Mucosa of rectum (tissue), 2 donors: ENCODE measurements around the gene FEZ2.
A peak's percentile ranks its signal among the peaks of the same experiment; 100 is the strongest.

ENCODE experiments used
- H3K27ac ChIP-seq, 2 donors: one replicate each; pipeline ENCODE4 v1.7.0; 2013; ENCODE audit warnings: inconsistent platforms in 2 of 2, low read depth in 2 of 2, low read length in 2 of 2
- H3K27me3 ChIP-seq, 2 donors: one replicate each; pipeline ENCODE4 v1.7.0; 2013; ENCODE audit warnings: low read length in 2 of 2; ENCODE audit not compliant: control insufficient read depth in 2 of 2, insufficient read depth in 2 of 2
- H3K36me3 ChIP-seq, 2 donors: one replicate each; pipeline ENCODE4 v1.7.0; 2013; ENCODE audit warnings: low read length in 2 of 2; ENCODE audit not compliant: control insufficient read depth in 2 of 2, insufficient read depth in 2 of 2
- H3K4me1 ChIP-seq, 2 donors: one replicate each; pipeline ENCODE4 v1.7.0; 2013; ENCODE audit warnings: low read length in 2 of 2, mild to moderate bottlenecking in 1 of 2; ENCODE audit not compliant: control insufficient read depth in 2 of 2, insufficient read depth in 2 of 2
- H3K4me3 ChIP-seq, 2 donors: one replicate each; pipeline ENCODE4 v1.7.0; 2013; ENCODE audit warnings: low read length in 2 of 2
- H3K9ac ChIP-seq, 2 donors: one replicate each; pipeline ENCODE4 v1.7.0; 2013; ENCODE audit warnings: low read length in 2 of 2, low read depth in 1 of 2, mild to moderate bottlenecking in 1 of 2
- H3K9me3 ChIP-seq, 2 donors: one replicate each; pipeline ENCODE4 v1.7.0; 2013; ENCODE audit warnings: low read length in 2 of 2; ENCODE audit not compliant: control insufficient read depth in 2 of 2
- donor health status: healthy.
- donor health status: Normal muscosa, but diverticular disease.

Gene FEZ2

GRCh38 chr2:36589230-36589630 is 8.7 kb downstream of the FEZ2 start:
- Histone ChIP-seq H3K36me3 (peaks cover 18 to 32% of the 10 kb centered on the region in 2 donors), H3K27ac (no peak overlapping the region), H3K9me3 (no peaks in the 10 kb centered on the region), H3K4me1 (peaks cover 2 to 4% of the 10 kb centered on the region in 2 donors), H3K27me3 (no peaks in the 10 kb centered on the region), H3K9ac (no peak overlapping the region), H3K4me3 (no peak overlapping the region)

DNA sequence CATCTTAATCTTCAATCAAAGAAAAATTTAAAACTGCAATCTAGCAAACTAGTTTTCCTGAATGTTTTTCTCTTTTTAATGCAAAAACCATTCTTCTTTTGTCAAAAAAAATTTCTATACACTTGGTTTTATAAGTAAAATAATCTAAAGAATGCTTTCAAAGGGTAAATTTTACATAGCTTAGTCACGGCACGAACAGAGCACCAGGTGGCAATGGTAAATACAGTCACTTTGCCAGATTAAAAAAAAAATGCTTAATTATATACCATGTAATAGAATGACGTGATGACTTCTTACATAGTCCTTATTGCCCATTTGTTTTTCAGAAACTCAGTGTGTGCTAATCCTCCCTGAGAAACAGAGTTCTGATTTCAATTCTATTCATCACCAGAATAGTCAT is 10.4 kb downstream of the FEZ2 start:
- Histone ChIP-seq H3K27me3 (no peaks in the 10 kb centered on the region), H3K9me3 (no peaks in the 10 kb centered on the region), H3K27ac (no peak overlapping the region), H3K4me1 (no peaks in the 10 kb centered on the region), H3K9ac (no peak overlapping the region), H3K4me3 (no peak overlapping the region), H3K36me3 (peaks cover 33 to 49% of the 10 kb centered on the region in 2 donors)

DNA sequence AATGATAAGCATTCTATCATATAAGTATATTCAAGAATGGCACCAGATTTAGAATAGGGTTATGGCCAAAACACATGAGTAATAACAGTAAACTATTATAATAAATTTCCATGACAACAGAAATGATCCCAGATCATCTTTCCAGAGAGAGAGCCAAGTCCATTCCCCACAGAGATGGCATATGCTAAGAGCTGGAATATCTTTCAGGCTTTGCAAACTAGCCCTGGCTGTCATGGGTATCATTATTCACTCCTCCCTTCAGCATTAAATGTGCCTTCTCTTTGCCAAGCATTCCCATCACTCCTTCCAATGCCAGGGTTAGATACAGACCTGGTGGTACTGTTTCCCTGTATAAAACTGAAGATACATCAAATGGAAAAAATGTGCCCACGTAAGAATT is 10.9 kb downstream of the FEZ2 start:
- Histone ChIP-seq H3K27me3 (no peaks in the 10 kb centered on the region), H3K27ac (no peak overlapping the region), H3K9ac (no peak overlapping the region), H3K4me1 (no peaks in the 10 kb centered on the region), H3K9me3 (no peaks in the 10 kb centered on the region), H3K36me3 (peaks cover 37 to 52% of the 10 kb centered on the region in 2 donors), H3K4me3 (no peak overlapping the region)

GRCh38 chr2:36586672-36587071 is 11.3 kb downstream of the FEZ2 start:
- Histone ChIP-seq H3K27ac (no peak overlapping the region), H3K9ac (no peak overlapping the region), H3K9me3 (no peaks in the 10 kb centered on the region), H3K4me3 (no peak overlapping the region), H3K36me3 (peaks cover 37 to 52% of the 10 kb centered on the region in 2 donors), H3K27me3 (no peaks in the 10 kb centered on the region), H3K4me1 (no peaks in the 10 kb centered on the region)

DNA sequence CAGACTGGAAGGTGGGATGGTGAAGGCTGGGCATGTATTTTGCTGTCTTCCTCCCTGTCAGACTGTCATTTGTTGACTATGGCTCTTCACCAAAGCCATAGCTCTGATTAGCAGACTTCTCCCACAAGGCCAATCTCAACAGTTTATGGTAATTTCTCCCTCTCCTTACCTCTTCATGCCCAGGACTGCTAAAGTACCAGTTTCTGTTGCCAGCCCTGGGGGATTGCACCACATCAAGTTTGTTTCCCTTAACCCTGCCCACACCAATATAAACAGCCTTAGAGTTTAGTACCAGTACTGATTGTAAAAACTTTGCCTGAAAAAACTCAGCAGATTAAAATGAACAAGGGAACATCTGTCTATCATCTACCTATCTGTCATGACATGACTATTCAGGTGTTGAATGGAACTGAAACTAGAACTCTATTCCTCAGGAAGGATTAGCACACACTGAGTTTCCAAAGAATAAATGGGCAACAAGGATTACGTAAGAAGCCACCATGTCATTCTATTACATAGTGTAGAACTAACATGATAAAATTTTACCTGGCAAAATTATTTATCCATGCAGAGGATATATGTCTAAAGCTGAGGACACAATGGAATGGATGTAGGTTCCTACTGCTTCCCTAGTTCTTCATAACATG is 13.7 kb downstream of the FEZ2 start:
- Histone ChIP-seq H3K4me3 (no peak overlapping the region), H3K27ac (no peak overlapping the region), H3K9ac (no peak overlapping the region), H3K9me3 (no peaks in the 10 kb centered on the region), H3K36me3 (peaks cover 52 to 57% of the 10 kb centered on the region in 2 donors), H3K27me3 (no peaks in the 10 kb centered on the region), H3K4me1 (peaks cover 0 to 3% of the 10 kb centered on the region in 2 donors)

GRCh38 chr2:36582951-36583350 is 15.0 kb downstream of the FEZ2 start:
- no peak overlapping the region for H3K9ac ChIP-seq
- no peak overlapping the region for H3K27ac ChIP-seq
- H3K36me3 ChIP-seq: peaks cover 55 to 59% of the 10 kb centered on the region in 2 donors

DNA sequence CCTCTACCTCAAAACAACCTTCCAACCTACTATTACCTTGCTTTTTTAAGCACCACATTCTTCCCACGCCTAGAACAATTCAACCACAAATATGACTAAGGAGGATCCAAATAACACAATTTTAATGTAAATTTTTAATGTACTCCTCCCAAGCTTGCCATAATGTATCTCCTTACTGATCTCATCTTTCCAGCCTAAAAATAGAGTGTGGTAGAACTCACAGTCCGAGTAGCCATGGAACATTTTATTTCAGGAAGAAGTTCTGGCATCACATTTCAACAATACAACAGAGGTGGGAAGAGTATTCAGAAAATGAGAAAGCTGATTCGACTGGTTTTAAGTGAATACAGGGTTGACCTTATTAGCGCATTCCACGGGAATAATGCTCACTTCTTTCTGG is 15.4 kb downstream of the FEZ2 start:
- Histone ChIP-seq H3K27ac (no peak overlapping the region), H3K27me3 (no peaks in the 10 kb centered on the region), H3K9me3 (no peaks in the 10 kb centered on the region), H3K9ac (no peak overlapping the region), H3K4me1 (peaks cover 0 to 4% of the 10 kb centered on the region in 2 donors), H3K36me3 (peaks cover 56 to 63% of the 10 kb centered on the region in 2 donors), H3K4me3 (no peak overlapping the region)

More at GRCh38 chr2:36582951-36583350, 15.0 kb downstream of the FEZ2 start:
- Histone ChIP-seq H3K27me3 (no peaks in the 10 kb centered on the region), H3K9me3 (no peaks in the 10 kb centered on the region), H3K4me3 (no peak overlapping the region), H3K4me1 (peaks cover 0 to 4% of the 10 kb centered on the region in 2 donors)

GRCh38 chr2:36579297-36579664 is 18.7 kb downstream of the FEZ2 start:
- H3K4me1 ChIP-seq: peaks cover 0 to 4% of the 10 kb centered on the region in 2 donors
- no peaks in the 10 kb centered on the region for H3K9me3 ChIP-seq
- H3K36me3 ChIP-seq: peaks cover 55 to 59% of the 10 kb centered on the region in 2 donors
- peak overlapping the region in 1 of 2 donors; percentile 16 for H3K27ac ChIP-seq
- H3K4me3 ChIP-seq: no peak overlapping the region
- no peak overlapping the region for H3K9ac ChIP-seq
- H3K27me3 ChIP-seq: no peaks in the 10 kb centered on the region

GRCh38 chr2:36578343-36579296 is 19.3 kb downstream of the FEZ2 start:
- Histone ChIP-seq H3K27ac (no peak overlapping the region), H3K4me1 (peaks cover 0 to 4% of the 10 kb centered on the region in 2 donors), H3K4me3 (no peak overlapping the region), H3K9ac (no peak overlapping the region), H3K27me3 (no peaks in the 10 kb centered on the region), H3K36me3 (peaks cover 51 to 53% of the 10 kb centered on the region in 2 donors), H3K9me3 (no peaks in the 10 kb centered on the region)

- no peak overlapping the region for H3K27ac ChIP-seq
- H3K9me3 ChIP-seq: no peaks in the 10 kb centered on the region
- peaks cover 0 to 4% of the 10 kb centered on the region in 2 donors for H3K4me1 ChIP-seq
- H3K36me3 ChIP-seq: peaks cover 45 to 47% of the 10 kb centered on the region in 2 donors
- H3K9ac ChIP-seq: no peak overlapping the region
- H3K4me3 ChIP-seq: no peak overlapping the region
- H3K27me3 ChIP-seq: no peaks in the 10 kb centered on the region
These were observed 20.1 kb downstream of the FEZ2 start for GRCh38 chr2:36577884-36578283.
